Measurements from ENCODE around the gene FHOD1. TPM values are rescaled to one million over a fixed set of nuclear protein-coding genes. Genes with fewer than 3 reads are reported as not detected.

The FHOD1 gene
- total RNA-seq, 1 experiment from 2014 or later: 8.9 TPM

DNA sequence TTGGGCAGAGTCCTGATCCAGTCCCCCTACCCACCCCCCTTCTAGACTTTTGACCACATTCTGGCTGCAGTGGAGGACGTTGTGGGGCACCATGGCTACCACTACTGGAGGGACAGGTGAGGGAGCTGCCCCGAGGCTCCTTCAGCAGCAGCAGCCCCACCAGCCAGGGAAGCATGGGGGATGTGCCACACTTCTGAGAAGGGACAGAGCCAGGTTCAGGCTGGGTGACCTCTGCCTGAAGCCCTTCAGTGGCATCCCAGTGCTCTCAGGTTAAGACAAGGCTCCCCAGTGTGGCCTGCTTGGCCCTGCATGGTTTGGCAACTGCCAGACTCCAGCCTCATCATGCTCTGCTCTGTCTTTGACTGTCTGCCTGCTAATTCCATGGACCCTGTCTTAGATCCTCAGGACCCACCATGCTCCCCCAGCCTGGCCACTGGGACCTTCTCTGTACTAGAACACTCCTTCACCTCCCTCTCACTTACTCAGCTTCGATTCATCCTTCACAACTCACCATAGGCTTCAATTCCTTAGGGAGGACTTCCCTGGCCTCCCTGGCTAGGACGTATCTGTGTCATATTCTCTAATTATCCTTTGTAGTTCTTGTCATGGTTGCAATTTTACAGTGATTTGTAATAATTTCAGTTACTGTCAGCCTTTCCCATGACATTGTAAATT, 10.3 kb upstream of the FHOD1 start:
- H3K4me3 ChIP-seq: no peak overlapping the region
- no peak for DNase-seq
- H3K9me3 ChIP-seq: no peaks in the 10 kb centered on the region
- H3K36me3 ChIP-seq: no peaks in the 10 kb centered on the region
- H3K27me3 ChIP-seq: no peaks in the 10 kb centered on the region

DNA sequence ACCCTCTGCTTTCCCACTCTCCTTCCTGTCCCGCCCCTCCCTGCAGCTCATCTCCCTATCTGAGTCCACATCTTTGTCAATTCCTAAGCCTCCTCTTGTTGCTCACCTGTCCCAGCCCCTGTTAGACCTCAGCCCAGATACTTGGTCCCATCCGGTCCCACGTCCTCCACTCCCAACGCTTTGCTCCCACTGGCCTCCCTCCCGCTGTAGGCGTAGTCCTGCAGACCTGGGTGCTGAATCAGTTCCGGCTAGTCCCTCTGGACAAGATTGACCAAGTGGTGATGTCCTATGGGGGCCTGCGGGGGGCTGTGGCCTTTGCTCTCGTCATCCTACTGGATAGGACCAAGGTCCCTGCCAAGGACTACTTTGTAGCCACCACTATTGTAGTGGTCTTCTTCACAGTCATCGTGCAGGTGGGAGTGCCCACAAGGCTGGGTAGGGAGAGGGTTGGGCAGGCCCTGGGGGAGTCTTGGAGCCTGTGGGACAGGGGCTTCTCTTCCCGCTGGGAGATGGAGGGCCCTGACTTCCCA, 9.5 kb upstream of the FHOD1 start:
- no peaks in the 10 kb centered on the region for H3K36me3 ChIP-seq
- DNase-seq: no peak
- no peaks in the 10 kb centered on the region for H3K27me3 ChIP-seq

DNA sequence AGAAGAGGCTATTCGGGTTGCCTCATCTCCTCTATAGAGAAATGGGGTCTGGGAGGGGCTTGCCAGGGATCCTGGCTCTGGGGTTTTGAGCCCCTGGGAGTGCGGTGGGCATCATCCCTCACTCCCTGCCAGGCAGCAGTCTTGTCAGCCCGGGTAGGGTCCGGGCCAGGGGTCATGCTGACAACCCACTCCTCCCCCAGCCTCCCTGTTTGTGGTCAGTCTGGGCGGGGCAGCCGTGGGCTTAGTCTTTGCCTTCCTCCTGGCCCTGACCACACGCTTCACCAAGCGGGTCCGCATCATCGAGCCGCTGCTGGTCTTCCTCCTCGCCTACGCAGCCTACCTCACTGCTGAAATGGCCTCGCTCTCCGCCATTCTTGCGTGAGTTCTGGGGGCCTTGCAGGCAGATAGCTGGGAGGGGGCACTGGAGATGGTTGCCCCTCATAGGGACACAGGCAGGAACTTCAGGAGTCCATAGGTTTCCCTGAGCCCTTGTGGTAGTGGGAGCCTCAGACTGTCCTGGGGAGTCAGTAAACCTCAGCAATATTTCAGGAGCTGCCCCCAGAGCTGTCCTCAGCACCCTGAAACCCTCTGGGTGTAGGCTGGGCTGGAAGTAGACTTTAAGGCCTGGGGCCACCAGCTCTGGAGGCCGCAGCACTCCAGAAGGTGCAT, 8.4 kb upstream of the FHOD1 start:
- Histone ChIP-seq H3K27me3 (no peaks in the 10 kb centered on the region), H3K36me3 (no peaks in the 10 kb centered on the region), H3K4me3 (no peak overlapping the region), H3K9me3 (no peaks in the 10 kb centered on the region)
- no peak for DNase-seq

More for the DNA sequence above, 9.5 kb upstream of the FHOD1 start:
- Histone ChIP-seq H3K9me3 (no peaks in the 10 kb centered on the region), H3K4me3 (no peak overlapping the region)

DNA sequence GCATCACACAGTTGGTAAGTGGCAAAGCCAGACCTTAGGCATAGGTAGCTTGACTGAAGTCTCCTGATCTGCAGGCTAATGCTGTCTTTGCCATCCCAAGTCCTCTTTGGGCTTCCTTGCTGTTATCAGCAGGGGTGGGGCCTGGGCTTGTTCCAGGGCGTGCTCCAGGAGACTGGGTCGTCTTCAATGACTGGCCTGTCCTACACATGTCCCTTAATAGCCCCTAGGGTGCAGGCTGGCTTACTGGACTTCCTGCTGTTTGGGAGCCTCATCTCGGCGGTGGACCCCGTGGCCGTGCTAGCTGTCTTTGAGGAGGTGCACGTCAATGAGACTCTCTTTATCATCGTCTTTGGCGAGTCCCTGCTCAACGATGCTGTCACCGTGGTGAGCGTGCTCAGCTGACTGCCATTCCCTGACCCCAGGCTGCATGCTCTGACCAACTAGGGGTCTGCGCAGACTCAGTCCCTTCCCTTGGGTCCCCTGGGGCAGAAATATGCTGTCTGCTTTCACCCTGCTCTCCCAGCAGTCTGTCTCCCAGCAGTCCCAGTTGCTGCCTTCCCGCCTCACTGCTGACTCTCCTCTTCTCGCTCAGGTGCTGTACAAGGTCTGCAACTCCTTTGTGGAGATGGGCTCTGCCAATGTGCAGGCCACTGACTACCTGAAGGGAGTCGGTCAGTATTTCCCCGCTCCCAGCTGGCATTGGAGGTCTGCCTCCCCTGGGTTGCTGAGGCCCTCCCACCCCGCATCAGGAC, 7.7 kb upstream of the FHOD1 start:
- Histone ChIP-seq H3K4me3 (no peak overlapping the region), H3K36me3 (no peaks in the 10 kb centered on the region), H3K27me3 (no peaks in the 10 kb centered on the region), H3K9me3 (no peaks in the 10 kb centered on the region)
- DNase-seq: no peak

DNA sequence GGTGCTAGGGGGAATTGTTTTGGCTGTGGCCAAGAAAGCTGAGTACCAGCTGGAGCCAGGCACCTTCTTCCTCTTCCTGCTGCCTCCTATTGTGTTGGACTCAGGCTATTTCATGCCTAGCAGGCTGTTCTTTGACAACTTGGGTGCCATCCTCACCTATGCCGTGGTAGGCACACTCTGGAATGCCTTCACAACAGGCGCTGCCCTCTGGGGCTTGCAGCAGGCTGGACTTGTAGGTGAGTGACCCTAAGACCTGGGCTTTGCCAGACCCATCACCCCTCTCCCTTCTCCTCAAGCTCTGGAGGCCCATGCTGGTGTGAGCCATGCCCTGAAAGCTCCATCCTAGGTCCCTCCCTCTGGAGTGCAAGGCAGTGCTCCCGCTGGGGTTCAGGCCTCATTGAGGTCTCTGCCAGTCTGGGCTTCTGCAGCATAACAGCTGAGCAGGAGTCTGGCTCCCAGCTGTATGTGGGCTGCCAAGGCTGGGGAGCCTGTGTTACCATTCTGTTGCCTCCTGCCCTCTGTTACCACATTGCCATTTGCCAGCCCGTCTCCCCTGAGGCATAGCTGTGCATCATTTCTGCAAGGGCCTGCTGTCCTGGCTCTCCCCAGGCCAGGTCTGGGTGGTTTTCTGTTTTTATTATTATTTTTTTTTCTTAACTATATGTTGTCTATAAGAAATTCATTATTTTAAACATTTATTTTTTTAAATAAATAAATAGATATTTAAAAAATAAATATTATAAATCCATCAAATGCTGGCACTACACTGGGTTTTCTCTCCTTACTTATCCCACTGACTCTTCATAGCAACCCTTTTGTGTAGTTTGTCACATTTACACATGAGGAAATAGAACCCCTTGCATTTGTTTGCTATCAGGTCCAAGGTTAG, 5.6 kb upstream of the FHOD1 start:
- Histone ChIP-seq H3K9me3 (no peaks in the 10 kb centered on the region), H3K4me3 (no peak overlapping the region), H3K27me3 (no peaks in the 10 kb centered on the region), H3K36me3 (no peaks in the 10 kb centered on the region)
- peak; percentile 36 for DNase-seq

DNA sequence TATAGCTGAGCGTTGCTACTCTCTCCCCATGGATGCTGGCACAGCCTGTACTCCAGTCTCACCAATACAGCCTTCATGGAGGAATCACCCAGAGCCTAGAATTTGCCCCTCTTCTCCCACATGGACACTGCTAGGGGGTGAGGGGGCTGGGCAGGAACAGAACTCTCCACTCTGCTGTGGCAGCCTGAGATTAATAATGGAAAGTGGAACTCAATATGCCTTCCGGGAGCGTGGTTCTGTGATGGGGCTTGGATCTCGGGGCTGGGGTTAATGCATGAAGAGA, 2.7 kb upstream of the FHOD1 start:
- H3K36me3 ChIP-seq: no peaks in the 10 kb centered on the region
- H3K4me3 ChIP-seq: no peak overlapping the region
- no peaks in the 10 kb centered on the region for H3K9me3 ChIP-seq
- no peak for DNase-seq
- no peaks in the 10 kb centered on the region for H3K27me3 ChIP-seq

DNA sequence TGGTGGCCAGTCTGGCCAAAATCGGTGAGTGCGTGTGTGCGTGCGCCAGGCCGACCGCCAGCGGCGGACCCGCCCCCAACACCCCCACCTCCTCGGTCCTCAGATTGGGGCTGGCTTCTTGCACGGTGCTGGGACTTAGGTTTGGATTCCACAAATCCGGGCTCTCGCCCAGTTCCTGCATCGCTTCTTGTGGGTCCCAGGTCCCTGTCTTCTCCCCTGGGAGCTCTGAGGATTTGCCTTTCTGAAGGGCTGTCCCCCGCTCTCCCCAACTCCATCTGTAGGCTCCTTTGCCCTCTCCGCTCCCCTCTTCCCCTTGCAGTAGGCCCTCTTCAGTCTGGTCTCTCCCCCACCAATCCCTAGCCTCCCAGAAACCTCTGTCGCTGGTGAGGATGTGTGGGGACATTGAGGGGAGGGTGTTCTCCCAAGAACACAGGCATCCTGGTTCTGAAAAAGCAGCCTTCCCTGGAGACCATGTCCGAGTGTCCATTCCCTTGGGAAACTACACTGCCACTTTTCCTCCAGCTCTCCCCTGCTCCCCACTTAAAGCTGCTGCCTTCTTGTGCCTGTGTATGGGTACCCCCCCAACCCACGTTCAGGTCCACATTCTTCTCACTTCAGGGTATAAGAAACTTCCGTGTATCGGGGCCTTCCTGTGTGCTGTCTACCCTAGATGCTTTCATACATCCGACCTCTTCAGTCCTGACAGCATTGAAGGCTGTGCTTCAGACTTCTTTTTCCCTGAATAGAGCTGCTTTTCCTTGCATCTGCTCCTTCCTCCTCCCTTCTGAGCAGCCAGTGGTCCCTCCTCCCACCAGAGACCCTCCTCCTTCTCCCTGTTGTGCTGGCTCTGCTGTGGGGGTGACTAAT, 2.1 kb upstream of the FHOD1 start:
- H3K4me3 ChIP-seq: peak overlapping the region; percentile 39
- no peaks in the 10 kb centered on the region for H3K9me3 ChIP-seq
- H3K36me3 ChIP-seq: no peaks in the 10 kb centered on the region
- no peak for DNase-seq
- no peaks in the 10 kb centered on the region for H3K27me3 ChIP-seq

DNA sequence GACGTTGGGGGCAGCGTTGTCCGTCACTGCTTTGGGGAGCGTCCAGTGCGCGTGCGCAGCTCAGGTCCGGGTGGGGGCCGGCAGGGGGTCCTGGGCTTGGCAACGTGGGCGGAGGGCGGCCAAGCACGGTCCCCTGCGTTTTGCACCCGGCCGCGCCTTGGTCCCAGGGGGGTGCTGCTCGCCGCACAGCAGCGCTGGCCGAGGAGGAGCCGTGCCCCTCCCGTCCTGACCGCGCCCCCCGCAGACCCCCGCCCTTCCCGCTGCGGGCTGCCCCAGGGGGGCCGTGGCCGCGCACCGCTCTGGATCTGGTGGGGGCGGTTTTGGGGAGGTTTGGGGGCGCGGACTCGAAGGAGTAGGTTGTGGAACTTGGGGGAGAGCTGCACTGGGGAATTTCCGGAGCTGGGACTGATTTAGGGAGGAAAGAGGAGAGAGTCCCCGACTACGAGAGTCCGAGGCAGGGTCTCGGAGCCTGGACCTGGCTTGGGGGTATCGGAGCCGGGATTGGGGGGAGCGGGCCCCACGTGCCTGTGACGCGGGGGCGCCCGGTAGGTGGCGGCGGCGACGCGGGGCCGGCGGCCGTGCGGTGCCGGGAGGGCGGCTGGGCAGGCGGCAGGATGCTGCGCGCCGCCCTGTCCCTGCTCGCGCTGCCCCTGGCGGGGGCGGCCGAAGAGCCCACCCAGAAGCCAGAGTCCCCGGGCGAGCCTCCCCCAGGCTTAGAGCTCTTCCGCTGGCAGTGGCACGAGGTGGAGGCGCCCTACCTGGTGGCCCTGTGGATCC, 1.3 kb upstream of the FHOD1 start, which contains the start of gene SLC9A5:
SLC9A5 (plus strand) TSS at position 579 of the 777 bp plus-strand sequence; CDS start at position 615, 36 bp downstream.
- Histone ChIP-seq H3K9me3 (no peaks in the 10 kb centered on the region), H3K4me3 (peak within 1 kb of the TSS; percentile 62), H3K36me3 (no peaks in the 10 kb centered on the region), H3K27me3 (no peaks in the 10 kb centered on the region)
- DNase-seq: no peak

DNA sequence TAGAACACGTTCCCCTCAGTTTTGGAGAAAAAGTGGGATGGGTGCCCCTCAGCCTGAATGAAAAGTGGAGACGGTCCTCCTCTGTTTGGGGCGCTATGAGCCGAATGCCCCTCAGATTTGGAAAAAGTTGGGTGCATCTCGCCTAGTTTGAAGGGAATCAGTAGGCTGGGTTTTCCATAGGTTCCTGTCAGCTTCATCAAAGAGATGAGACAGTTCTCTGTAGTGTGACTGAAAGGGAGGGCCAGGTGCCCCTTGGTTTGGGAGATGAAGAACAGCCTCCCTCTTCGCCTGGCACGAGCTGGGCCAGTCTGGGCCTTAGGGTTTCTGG, 756 bp upstream of the FHOD1 start:
- no peaks in the 10 kb centered on the region for H3K27me3 ChIP-seq
- no peaks in the 10 kb centered on the region for H3K36me3 ChIP-seq
- no peak for DNase-seq
- no peaks in the 10 kb centered on the region for H3K9me3 ChIP-seq
- peak overlapping the region; percentile 39 for H3K4me3 ChIP-seq

DNA sequence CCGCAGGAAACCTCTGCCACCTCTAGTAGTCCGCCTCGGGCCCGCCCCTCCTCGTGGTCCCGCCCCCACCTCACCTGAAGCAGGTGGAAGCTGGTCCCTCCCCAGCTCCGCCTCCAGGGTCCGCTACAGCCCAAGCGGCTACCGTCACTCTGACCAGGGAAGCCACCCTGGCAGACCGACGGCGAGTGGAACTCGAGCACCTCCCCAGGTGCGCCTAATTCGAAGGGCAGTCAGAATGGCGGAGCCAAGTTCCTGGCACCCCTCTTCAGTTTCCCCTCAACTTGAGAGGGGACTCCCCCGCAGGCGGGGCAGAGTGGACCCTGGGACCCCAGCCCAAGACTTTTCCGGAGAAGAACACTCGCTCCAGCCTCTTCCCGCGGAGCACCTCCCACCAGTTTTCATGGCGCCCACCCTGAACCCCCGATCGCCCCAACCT, 507 bp downstream of the FHOD1 start:
- no peak for DNase-seq
- Histone ChIP-seq H3K9me3 (no peaks in the 10 kb centered on the region), H3K27me3 (no peaks in the 10 kb centered on the region), H3K36me3 (no peaks in the 10 kb centered on the region), H3K4me3 (peak overlapping the region; percentile 62)

DNA sequence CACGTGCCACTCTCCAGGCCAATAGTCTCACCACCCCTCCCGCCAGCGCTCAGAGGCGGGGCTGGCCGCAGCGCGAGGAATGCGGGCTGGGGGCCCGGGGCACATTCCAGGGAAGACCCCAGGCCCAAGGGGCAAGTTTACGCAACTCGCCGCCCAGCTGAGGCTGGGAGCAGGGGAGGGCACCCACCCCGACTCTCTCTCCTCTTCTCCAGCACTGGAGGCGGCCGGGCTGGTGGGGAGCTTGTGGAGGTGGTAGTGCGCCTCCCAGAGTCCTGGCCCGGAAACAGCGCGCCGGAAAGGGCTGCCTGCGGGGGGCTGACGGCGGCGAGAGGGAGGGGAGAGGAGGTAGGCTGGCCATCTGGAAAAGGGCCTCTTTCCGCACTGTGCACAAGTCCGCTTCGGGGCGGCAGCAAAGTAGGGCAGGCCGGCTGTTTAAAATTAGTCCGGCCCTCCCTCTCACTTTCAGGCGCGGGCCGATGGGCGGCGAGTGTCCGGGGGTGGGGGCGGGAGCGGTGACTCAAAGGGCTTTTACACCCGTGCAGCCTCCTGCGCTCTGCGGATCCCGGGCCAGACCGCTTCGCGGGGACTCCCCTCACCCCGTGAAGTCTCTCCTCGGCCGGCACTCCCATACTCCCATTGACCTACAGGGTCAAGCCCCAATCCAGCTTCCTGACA, 1.1 kb downstream of the FHOD1 start:
- Histone ChIP-seq H3K27me3 (no peaks in the 10 kb centered on the region), H3K9me3 (no peaks in the 10 kb centered on the region), H3K36me3 (no peaks in the 10 kb centered on the region), H3K4me3 (peak overlapping the region; percentile 62)
- DNase-seq: peak; percentile 73

DNA sequence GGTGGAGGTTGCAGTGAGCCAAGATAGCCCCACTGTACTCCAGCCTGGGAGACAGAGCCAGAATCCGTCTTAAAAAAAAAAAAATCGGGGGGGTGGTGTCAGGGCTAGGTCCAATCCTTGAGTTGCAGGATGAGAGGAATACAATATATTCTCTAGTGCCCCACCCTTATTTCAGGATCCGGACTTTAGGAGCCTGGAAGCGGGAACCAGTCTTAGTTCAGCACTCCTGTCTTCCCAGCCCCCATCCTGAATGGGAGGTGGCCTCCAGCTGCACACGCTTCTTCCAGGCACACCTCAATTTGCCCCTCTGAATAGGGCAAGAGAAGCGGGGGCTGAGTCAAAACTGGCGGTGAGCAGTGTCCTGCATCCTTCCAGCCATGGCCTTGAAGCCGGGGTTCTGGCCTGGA, 1.6 kb downstream of the FHOD1 start:
- DNase-seq: no peak
- H3K4me3 ChIP-seq: peak overlapping the region; percentile 62
- H3K27me3 ChIP-seq: no peaks in the 10 kb centered on the region
- H3K9me3 ChIP-seq: no peaks in the 10 kb centered on the region
- H3K36me3 ChIP-seq: no peaks in the 10 kb centered on the region

DNA sequence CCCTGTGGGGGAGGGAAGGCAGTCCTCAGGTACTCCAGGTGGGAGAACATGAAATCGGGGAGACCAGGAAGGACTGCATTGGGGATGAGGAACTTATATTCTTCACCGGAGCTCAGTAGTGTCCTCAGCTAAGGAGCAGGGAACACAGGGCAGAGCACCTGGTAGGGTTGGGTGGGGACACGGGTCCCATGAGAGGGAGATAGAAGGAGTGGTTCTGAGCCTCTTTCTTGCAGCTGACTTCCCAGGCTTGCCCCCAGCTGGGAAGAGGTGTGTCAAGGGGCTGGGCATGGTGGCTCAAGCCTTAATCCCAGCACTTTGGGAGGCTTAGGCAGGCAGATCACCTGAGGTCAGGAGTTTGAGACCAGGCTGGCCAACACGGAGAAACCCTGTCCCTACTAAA, 2.1 kb downstream of the FHOD1 start:
- Histone ChIP-seq H3K9me3 (no peaks in the 10 kb centered on the region), H3K4me3 (no peak overlapping the region; the same call in 1 of the 2 replicates), H3K27me3 (no peaks in the 10 kb centered on the region), H3K36me3 (no peaks in the 10 kb centered on the region)
- no peak for DNase-seq

DNA sequence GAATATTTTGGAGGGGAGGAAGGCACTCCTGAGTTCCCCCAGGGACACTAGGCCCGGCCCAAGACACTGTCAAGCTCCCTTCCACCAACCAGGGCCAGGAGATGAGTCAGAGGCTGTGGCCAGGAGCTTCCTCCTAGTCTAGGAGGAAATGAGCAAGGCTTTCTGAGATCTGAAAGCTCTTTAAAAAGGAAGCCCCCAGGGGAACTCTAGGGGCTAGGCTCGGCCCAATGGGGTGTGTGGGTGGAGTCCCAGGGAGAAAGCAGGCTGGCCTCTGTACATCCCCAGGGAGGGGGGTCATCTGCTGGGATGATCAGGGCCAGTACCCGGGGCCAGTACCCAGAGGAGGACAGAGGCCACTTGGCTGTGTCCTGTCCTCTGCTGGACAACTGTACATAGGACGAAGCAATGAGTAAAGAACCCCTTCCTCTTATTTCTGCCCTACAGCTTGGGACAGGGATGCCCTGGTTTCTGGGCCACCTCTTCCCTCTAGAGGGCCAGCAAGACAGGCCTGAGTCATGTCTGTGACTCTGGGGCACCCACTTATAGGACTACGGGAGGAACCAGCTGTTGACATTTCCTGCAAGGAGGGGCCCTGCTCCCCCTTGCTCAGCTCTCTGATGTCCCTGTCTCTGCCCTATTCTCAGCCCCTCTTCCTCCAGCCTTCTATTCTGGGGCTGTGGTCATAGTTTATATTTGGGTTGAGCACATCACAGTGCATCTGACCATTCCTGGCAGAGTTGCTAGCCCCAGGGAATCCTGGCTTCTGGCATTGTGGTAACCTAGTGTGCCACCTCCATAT, 2.7 kb downstream of the FHOD1 start:
- Histone ChIP-seq H3K36me3 (no peaks in the 10 kb centered on the region), H3K9me3 (no peaks in the 10 kb centered on the region), H3K4me3 (no peak overlapping the region), H3K27me3 (no peaks in the 10 kb centered on the region)
- DNase-seq: peak; percentile 90

Measured in MG63 (cell line).